HL-60/S4 treated with retinoic acid at 250 ng/mL for 4 days and 3 days (cell line): ENCODE measurements around the gene SH3PXD2B.
"Not testable (repeated sequence)": the region's sequence is repeated elsewhere in the genome, so short reads cannot be mapped to it uniquely, and the experiment has no call there.

ENCODE experiments used
- in situ Hi-C: fragments of 300-500 bp; cut with MboI; formaldehyde crosslinking; loops from 2 replicates; pipeline ENCODE4 v1.7.0; 2022; ENCODE audit warnings: low sequenced_read_pairs

Gene SH3PXD2B

GRCh38 chr5:172374783-172375182 is 79.5 kb downstream of the SH3PXD2B start:
- in situ Hi-C loops: no loop called here

DNA sequence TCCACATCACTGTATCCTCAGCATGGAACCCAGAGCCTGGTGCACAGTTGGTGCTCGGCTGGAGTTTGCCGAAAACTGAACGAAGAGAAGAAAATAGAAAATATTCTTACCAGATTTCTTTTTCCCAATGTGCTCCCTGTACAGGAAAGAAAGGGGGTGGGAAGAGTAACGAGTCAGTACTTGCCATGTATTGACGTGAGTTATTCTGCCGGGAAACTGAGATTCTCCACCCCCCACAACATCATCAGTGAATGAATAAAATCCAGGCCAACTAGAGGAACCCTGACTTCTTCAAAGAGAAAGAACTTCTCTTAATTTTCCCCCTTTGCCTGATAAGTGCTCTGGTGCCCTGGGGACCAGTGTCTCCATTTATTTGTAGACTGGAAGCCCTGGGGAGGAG is 80.6 kb downstream of the SH3PXD2B start:
- in situ Hi-C loops: no loop called here

- in situ Hi-C loops: no loop called here
Observed at GRCh38 chr5:172371684-172372083, 82.6 kb downstream of the SH3PXD2B start.

GRCh38 chr5:172370648-172371545 is 83.4 kb downstream of the SH3PXD2B start:
- in situ Hi-C loops: no loop called here

DNA sequence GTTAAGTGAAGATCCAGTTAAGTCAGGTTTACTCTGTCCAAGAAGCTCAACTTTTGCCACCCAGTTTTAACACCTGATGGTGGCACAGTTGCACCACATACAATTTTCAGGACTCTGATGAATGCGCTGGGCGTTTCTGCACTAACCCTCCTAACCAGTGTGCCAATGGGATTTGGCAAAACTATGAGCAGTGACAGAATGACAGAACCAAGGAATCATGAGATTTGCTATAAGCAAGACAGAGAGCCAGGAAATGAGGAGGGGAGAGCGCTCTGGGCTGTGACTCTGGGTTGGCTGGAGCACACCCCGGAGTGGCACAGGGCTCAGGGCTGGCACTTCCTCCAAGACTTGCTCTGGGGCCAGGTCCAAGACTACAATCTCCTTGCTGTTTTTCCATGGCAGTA is 84.1 kb downstream of the SH3PXD2B start:
- in situ Hi-C loops: no loop called here

GRCh38 chr5:172368699-172369098 is 85.6 kb downstream of the SH3PXD2B start:
- in situ Hi-C loops: not testable (repeated sequence)

- in situ Hi-C loops: no loop called here
Observed at GRCh38 chr5:172365948-172366608, 88.2 kb downstream of the SH3PXD2B start.

DNA sequence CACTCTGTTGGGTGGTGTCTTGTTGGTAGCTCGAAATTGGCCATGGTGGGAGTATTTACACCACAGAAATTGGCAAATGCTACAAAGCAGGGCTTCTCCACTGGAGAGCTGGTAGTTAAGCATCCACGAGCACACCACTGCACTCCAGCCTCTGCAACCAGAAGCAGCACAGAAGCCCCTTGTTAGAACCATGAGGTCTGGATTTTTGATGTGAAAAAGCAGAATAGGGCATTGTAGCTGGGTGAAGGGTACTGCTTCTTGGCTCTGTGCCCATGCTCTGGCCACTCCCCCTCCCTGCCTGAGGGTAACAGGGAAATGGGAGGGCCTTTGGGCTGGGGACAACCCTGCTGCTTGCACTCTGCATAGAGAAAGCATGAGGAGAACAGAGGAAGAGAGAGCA is 89.6 kb downstream of the SH3PXD2B start:
- in situ Hi-C loops: no loop called here

- in situ Hi-C loops: no loop called here
Observed at GRCh38 chr5:172362755-172363154, 91.6 kb downstream of the SH3PXD2B start.

- in situ Hi-C loops: no loop called here
Observed at GRCh38 chr5:172361566-172362238, 92.6 kb downstream of the SH3PXD2B start.

GRCh38 chr5:172358345-172358744 is 96.0 kb downstream of the SH3PXD2B start:
- in situ Hi-C loops: no loop called here

DNA sequence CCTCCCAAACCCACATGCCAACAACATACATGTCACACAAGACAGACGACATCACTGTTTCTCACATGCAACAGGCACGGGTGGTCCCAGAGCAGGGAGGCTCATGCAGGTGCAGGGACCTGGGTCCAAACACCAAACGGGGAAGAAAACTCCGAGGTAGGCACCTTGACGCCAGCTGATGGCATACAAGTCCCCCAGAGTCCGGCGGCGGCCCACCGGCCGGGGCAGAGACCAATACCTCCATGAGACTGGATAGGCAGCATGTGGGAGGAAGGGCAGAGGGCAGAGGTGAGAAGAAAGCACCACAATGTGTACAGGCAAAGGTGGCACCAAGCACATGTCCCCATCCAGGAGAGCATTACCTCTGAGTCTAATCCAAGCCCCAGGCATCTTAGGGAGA is 97.8 kb downstream of the SH3PXD2B start:
- in situ Hi-C loops: no loop called here

DNA sequence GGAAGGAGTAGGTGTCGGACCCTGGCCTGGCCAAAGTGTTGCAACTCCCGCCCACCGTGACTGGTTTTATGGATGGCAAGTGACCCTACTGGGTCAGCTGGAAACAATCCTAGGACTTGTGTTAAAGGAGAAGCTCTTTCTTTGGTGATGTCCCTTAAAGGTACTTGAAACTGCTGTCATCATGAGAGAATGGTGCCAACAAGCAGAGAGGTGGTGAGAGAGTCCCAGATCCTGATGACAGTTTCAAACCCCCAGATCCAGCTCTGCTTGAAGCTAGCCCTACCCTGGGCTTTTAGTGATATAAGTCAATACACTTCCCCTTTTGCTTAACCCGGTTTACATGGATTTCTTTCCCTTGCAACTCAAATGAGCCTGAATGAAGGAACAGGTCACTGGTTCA is 98.3 kb downstream of the SH3PXD2B start:
- in situ Hi-C loops: no loop called here

- in situ Hi-C loops: no loop called here
Observed at GRCh38 chr5:172353846-172354245, 100.5 kb downstream of the SH3PXD2B start.

- in situ Hi-C loops: no loop called here
Observed at GRCh38 chr5:172353271-172353812, 101.0 kb downstream of the SH3PXD2B start.

DNA sequence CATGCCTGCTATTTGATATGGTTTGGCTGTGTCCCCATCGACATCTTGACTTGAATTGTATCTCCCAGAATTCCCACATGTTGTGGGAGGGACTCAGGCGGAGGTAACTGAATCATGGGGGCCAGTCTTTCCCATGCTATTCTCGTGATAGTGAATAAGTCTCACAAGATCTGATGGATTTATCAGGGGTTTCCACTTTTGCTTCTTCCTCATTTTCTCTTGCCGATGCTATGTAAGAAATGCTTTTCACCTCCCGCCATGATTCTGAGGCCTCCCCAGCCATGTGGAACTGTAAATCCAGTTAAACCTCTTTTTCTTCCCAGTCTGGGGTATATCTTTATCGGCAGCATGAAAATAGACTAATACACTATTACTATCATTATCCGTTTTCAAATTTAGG is 101.8 kb downstream of the SH3PXD2B start:
- in situ Hi-C loops: not testable (repeated sequence)

- in situ Hi-C loops: no loop called here
Observed at GRCh38 chr5:172351240-172351778, 103.0 kb downstream of the SH3PXD2B start.

GRCh38 chr5:172350212-172351181 is 103.8 kb downstream of the SH3PXD2B start:
- in situ Hi-C loops: no loop called here

- in situ Hi-C loops: not testable (repeated sequence)
Observed at GRCh38 chr5:172348733-172349132, 105.6 kb downstream of the SH3PXD2B start.

DNA sequence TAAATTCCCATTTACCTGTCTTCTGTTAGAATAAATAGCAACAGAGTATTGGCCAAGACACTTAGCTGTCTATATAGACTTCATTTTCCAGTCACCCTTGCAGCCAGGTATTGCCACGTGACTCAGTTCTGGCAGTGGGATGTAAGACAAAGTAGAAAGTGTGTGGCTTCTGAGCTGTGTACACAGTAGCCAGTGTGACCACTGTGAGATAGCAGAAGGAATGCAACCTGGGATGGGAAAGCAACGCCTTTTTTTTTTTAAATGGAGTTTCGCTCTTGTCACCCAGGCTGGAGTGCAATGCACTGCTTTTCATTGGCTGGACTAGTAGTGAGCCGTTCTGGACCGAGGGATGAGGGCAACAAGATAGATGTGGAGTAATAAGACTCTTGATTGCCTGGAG is 106.2 kb downstream of the SH3PXD2B start:
- in situ Hi-C loops: no loop called here
